Right lung (tissue), 5 donors: ENCODE data around the gene NAALADL2. TPM values are rescaled to one million over a fixed set of nuclear protein-coding genes. Genes with fewer than 3 reads are reported as not detected.

Experiments used
- DNase-seq, 2 donors: peaks; one replicate each; pipeline ENCODE4 v3.0.0-alpha.2; 2013
- polyA plus RNA-seq, 5 donors: library from polyadenylated mRNA; unstranded; fragments of 120-200 nt; gene quantifications; one replicate each; pipeline versions ENCODE4 v1.2.1 to v1.2.3, GENCODE V29; 2013; ENCODE audit warnings: inconsistent platforms in 1 of 5, low replicate concordance in 1 of 5; ENCODE audit not compliant: insufficient read length in 5 of 5, insufficient read depth in 1 of 5

Gene NAALADL2
- polyA plus RNA-seq, 5 donors = 8.4 to 21.0 (median 18.4) TPM

DNA sequence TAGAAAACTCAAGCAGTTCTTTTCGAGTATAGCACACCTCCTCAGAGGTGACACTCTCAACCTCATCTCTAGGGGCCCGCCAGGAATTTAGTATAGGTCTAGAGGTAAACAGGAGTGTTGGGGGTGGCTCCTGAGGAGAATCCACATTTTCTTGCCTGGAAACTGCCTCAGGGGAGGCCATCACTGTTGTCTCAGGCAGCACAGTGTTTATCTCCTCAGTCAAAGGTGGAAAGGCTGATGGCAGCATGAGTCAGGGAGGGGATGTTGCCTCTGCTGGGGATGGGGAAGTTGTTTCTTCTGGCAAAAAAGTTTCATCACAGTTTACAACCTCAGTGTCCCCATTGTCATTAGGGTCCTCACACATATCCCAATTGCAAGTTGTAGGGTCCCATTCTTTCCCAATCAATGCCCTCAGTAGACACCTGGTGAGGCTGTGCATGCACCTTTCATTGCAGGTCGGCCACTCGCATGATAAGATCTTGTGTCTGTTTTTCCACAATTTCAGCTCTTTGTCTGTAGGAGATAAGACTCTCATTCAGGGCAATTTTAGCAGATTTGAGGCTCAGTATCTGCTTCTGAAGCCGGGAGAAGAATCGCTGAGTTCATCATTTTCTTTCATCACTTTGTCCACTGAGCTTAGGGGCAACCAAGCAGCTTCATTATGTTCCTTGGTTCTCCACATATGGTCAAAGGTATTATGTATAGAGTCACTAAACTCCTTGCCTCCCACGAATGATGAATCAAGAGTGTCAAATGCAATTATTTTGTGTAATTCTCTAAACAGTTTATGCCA, 25.8 kb downstream of the NAALADL2 start:
- DNase-seq = no peak

DNA sequence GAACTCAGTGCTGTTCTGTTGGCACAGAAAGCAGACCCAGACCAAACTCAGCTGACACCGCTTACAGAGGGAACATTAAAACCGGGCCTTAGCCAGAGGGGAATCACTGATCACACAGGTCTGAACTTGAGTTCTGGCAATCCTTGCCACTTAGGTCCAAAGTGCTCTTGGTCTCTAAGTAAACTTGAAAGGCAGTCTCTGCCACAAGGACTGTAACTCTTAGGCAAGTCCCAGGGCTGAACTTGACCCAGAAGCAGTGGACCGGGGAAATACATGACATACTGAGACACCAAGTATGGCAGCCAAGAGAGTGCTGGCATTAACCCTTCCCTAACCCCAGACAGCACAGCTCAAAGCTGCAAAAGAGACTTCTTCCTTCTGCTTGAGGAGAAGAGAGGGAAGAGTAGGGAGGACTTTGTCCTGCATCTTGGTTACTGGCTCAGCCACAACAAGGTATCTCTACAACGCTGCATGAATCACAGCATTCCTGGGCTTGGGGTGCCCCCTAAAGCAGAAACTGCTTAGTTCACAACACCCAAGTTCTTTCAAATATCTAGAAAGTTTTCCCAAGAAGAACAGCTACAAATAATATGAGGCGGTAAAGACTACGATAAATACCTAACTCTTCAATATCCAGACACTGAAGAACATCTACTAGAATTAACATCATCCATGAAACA, 32.5 kb downstream of the NAALADL2 start:
- no peak for DNase-seq

- DNase-seq = no peak
These were observed 47.9 kb downstream of the NAALADL2 start for GRCh38 chr3:174907027-174907426.

GRCh38 chr3:174907628-174908407, 48.7 kb downstream of the NAALADL2 start:
- DNase-seq = no peak

DNA sequence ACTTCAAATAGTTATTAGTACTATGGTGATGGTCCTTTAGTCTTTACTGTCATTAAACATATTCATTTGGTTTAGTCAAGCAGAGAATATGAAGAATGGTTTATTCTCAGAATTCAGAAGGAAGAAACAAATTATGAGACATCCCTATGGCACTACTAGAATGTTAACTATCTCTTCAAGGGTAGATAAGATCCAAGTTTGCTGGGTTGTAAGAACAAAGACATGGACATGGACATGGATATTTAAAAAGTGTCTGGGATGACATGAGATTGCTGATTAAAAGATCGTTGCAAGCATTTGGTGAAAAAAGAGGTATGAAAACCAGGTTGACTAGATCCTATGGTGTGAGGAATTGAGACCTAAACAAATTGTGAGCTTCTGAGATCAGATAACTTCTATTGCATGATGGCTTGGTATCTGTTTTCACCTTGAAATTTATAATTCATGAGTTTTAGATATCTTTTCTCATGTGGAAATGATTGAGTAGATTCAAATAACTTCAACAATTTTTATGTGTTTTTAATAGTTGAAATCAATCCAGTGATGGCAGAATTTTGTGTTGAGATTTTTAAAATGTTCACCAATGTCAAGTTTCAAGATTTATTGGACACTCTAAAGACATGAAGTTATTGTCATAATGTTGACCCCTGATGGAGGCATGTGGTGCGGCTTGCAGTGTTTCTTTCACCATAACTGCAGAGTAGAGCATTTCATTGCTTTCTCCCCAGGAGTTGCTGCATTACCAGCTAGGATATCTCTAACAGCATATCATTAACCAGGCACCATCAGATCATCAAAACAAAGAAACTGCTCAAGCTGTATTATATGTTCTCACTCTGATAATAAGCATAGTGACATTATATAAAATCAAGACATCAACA, 72.6 kb downstream of the NAALADL2 start:
- DNase-seq = peak; percentile 45 to 46

DNA sequence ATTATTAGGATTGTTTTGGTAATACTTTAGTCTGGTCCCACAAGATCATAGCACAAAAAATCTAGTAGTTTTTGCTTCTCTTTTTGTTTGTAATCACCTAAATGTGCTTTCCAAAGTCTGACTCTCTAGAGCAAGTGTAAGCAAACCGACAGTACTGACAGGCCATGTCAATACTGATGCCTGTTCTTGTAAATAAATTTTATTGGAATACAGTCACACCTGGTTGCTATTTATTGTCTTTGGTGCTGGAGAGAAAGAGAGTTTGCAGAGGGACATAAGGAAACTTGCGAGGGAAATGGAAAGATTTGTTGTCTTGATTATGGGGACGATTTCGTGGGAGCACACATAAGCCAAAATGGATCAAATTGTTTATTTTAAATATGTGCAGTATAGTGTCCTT, 77.5 kb downstream of the NAALADL2 start:
- DNase-seq = no peak

DNA sequence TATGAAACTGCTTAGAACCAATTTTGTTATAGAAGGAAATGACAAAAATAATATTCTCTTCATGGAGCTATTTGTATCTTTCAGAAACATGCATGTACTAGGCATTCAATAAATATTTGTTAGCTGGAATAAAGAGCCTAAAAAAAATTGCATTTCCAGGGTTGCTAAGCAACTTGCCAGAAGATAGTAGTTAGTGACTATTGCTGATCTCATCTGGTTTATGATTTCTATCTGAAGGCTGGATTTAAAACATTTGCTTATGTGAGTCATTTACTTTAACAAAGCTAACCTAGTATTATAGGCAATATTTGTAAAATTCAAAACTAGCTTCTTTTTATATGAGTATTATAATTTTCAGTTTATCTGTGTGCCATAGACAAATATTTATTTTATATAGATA, 78.3 kb downstream of the NAALADL2 start:
- DNase-seq = no peak

- no peak for DNase-seq
These were observed 79.0 kb downstream of the NAALADL2 start for GRCh38 chr3:174938102-174938501.

GRCh38 chr3:174940151-174940550, 81.0 kb downstream of the NAALADL2 start:
- no peak for DNase-seq

GRCh38 chr3:174945276-174945675, 86.1 kb downstream of the NAALADL2 start:
- DNase-seq = no peak

DNA sequence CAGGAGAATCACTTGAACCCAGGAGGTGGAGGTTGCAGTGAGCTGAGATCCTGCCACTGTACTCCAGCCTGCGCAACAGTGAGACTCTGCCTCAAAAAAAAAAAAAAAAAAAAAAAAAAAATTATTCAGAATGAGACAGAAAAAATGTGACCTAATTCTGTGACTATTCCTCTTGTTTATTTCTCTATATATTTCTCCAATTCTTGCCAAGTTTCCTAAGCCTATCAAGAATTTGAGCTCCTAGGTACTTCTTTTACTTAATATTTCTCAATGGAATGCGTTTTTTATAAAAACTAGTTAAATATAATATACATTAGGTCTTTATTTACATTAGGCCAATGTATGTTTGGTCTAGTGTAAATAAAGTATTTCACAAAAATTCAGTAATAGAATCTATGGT, 86.8 kb downstream of the NAALADL2 start:
- DNase-seq = no peak

GRCh38 chr3:174949523-174949922, 90.4 kb downstream of the NAALADL2 start:
- DNase-seq = no peak

DNA sequence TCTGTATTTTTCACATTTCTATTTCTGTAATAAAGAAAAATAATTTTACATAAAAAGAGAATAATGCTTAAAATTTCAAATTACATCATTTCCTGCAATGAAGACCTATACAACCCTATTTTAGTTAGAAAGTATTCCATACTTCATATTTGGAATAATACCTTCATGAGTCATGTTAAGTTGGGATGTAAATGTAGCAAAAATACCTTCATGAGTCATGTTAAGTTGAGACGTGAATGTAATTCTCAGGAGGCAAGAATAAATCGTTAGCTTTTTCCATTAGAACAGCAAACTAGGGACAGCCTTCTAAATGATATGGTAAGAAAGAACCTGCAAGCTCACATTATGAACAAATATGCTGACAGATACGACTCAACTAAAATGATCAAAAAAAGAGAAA, 91.9 kb downstream of the NAALADL2 start:
- DNase-seq = no peak

- no peak for DNase-seq
These were observed 92.4 kb downstream of the NAALADL2 start for GRCh38 chr3:174951498-174952005.

GRCh38 chr3:174953068-174953467, 93.9 kb downstream of the NAALADL2 start:
- DNase-seq = no peak

DNA sequence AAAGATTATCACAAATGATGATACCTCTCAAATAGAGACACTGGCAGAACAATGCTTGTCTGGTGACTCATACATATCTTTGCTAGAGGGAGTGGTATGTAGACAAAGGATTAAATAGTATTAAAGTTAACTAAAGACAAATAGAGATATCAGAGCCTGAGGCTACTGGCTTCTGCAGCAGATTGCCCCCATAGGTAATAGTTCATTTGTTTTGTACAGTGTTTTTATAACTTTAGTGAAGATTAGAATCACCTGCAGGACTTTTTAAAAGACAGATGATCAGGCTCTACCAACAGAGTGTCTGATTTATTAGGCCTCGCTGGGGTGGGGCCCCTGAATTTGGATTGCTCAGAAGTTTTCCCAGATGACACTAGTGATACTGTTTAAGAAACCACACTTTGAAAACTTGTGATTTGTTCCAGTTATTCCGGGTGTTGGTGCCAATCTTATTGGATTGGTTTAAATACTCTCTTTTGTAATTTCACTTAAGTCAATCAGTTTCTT, 96.4 kb downstream of the NAALADL2 start:
- DNase-seq = no peak

GRCh38 chr3:174957081-174957480, 97.9 kb downstream of the NAALADL2 start:
- DNase-seq = no peak

- DNase-seq = no peak
These were observed 98.4 kb downstream of the NAALADL2 start for GRCh38 chr3:174957551-174958001.

DNA sequence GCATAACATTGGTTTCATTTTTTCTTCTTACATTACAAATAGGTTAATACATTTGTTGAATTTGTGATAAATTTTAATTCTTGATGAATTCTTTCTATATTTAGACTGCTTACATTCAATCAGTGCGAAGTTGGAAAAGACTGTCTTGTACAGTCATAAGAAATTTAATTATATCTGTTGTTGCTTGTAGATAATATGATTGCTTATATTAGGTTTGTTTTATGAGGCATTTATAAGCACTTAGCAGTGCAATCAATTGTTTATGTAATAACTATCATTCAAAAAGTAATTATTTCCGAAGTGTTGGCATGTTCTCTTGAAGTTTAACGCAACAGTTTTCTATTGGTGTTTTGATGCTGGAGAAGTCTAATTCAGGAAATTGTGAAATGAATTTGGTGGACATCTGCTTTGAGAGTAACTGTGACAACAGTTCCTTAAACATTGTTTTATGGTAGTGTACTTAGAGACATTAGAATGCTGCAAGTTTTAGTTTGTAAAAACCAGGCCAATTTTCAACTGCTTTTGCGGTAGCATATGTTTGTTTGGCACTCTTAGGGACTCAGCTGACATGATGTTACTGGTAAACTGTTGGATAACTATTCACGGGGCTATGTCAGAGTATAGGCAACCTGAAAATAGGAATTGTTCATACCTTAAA, 99.7 kb downstream of the NAALADL2 start:
- peak; percentile 67 to 83 for DNase-seq

DNA sequence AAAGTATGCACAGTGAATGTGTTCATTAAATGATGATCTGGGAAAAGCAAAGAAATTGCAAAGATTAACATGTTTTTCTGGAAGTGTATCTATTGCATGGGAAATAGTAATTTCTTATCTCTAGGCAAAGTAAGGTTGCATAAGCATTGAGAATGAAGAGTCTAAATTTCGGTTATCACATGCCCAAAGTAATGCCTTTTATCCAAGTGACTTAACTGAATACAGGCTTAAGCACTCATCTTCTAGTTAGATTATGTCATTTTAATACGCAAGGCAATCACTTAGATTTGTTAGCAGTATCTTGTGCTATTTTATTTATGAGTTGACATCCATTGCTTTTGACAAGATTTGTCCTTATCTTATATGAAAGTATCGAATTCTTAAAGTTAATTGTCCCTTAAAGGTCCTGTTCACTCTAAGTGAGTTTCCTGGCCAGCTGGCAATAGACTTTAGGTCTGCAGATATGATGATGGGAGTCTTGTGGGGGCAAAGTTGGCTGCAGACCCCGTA, 100.5 kb downstream of the NAALADL2 start:
- no peak for DNase-seq
